ENCODE data around the gene BPI.
"Not testable (repeated sequence)": the region's sequence is repeated elsewhere in the genome, so short reads cannot be mapped to it uniquely, and the experiment has no call there.

BPI gene

DNA sequence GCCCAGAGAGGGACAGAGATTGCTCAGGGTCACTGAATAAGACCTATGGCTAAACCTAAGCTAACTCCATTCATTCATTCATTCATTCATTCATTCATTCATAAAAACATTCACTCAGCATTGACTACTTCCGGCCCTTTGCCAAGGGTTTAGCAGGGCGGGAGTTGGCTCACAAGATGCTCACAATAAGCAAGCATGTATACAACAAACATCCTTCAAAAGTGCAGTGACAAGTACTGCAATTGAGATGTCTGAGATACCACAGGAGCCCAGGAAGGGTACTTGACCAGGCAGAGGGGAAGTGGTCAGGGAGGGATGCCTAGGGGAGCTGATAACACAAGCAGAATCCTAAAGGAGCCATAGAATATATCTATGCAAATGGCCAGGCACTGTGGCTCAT lies 25.2 kb upstream of the BPI start:
- DNase-seq = no peak

DNA sequence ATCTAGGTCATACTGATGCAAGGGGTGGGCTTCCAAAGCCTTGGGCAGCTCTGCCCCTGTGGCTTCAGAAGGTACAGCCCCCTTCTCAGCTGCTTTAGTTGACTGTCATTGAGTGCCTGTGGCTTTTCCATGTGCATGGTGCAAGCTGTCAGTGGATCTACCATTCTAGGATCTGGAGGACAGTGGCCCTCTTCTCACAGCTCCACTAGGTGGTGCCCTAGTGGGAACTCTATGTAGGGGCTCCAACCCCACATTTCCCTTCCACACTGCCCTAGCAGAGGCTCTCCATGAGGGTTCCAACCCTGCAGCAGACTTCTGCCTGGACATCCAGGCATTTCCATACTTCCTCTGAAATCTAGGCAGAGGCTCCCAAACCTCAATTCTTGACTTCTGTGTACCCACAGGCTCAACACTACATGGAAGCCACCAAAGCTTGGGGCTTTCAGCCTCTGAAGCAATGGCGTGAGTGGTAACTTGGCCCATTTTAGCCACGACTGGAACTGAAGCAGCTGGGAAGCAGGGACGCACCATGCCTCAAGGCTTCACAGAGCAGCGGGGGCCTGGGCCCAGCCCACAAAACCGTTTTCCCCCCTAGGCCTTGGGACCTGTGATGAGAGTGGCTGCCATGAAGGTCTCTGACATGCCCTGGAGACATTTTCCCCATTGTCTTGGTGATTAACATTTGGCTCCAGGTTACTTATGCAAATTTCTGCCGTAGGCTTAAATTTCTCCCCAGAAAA lies 22.6 kb upstream of the BPI start:
- not testable (repeated sequence) for DNase-seq

DNA sequence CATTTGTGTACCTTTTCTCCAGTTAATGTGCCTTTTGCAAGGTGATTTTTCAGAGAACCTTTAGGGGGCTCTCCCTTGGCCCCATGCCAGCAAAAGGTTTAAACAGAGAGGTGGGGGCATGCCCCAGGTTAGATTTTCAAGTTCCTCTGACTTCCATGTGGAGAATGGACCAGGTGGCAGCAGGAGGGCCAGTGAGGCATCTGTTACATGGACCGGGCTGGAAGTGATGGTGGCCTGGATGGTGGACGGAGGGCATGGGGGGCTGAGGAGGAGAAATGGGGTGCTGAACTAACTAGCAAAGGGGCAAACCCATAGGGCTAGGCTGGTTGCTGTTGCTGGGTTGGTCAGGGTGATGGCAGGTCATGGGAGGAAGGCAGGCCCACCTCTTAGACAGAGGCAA lies 20.7 kb upstream of the BPI start:
- no peak for DNase-seq

DNA sequence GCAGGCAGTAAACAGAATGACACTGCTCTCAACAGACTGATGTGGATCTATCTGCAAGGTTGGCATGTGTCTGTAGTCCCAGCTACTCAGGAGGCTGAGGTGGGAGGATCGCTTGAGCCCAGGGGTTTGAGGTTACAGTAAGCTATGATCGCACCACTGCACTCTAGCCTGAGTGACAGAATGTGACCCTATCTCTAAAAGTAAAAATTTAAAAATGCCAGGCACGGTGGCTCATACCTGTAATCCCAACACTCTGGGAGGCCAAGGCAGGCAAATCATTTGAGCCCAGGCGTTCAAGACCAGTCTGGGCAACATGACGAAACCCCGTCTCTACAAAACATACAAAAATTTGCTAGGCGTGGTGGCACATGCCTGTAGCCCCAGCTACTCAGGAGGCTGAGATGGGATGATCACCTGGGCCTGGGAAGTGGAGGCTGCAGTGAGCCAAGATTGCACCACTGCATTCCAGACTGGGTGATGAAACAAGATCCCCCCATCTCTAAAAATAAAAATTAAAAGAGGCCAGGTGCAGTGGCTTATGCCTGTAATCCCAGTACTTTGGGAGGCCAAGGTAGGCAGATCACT lies 19.8 kb upstream of the BPI start:
- not testable (repeated sequence) for DNase-seq

DNA sequence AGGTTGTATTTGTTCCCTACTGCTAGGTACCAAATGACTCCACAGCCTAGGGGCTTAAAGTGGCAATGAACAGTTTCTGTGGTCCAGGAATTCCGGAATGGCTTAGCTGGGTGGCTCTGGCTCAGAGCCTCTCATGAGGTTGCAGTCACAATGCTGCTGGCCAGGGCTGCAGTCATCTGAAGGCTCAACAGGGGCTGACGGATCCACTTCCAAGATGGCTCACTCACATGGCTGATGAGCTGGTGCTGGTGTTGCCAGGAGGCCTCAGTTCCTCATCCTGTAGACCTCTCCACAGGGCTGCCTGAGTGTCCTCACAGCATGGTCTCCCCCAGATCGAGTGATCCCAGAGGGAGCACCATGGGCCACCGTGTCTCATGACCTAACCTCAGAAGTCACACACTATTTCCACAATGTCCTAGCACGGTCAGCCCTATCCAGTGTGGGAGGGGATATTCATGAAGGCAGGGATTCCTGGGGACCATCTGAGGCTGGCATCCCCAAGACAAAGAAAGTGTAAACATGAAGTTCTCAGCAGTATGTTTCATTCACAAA lies 19.0 kb upstream of the BPI start:
- DNase-seq = no peak

DNA sequence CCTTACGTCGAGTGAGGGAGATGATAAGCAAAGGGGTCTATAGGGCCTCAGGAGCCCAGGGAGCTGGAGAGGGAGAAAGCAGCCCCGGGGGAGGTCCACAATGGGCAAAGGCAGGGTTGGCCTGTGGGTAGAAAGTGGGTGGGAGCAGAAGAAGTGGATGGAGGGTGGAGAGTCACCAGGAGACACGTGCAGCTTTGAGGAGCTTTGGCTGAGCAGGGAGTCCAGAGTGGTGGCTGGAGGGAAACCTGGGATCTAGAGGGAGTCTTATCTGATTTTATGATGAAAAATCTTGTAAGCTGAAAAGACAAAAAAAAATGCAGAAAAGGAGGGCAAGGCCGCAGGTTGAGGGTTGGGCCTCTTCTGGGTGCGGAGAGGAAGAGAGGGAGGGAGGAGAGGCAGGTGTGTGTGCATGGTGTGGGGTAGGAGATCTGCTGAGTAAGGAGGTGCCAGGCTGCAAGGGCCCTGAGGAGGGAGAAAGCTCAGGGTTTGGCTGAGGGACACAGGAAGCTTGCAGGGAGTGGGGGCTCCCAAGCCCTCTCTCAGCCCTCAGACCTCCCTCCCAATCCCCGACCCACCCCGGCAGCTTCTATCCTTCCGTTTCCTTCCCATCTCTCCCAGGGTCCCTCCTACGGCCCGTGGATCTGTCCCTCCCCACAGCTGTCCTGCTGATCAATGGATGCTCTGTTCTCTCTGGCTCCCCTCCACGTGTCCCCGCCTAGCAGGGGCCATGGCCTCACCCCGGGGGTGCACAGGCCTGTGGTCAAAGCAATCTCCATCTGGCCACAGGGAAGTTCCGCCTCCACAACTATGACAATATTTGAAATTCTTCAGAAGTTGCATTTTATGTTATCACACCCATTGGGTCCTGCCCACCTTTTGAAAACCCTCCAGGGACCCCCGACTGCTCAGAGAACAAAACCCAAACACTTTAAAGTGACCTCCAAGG lies 17.1 kb upstream of the BPI start:
- no peak for DNase-seq

DNA sequence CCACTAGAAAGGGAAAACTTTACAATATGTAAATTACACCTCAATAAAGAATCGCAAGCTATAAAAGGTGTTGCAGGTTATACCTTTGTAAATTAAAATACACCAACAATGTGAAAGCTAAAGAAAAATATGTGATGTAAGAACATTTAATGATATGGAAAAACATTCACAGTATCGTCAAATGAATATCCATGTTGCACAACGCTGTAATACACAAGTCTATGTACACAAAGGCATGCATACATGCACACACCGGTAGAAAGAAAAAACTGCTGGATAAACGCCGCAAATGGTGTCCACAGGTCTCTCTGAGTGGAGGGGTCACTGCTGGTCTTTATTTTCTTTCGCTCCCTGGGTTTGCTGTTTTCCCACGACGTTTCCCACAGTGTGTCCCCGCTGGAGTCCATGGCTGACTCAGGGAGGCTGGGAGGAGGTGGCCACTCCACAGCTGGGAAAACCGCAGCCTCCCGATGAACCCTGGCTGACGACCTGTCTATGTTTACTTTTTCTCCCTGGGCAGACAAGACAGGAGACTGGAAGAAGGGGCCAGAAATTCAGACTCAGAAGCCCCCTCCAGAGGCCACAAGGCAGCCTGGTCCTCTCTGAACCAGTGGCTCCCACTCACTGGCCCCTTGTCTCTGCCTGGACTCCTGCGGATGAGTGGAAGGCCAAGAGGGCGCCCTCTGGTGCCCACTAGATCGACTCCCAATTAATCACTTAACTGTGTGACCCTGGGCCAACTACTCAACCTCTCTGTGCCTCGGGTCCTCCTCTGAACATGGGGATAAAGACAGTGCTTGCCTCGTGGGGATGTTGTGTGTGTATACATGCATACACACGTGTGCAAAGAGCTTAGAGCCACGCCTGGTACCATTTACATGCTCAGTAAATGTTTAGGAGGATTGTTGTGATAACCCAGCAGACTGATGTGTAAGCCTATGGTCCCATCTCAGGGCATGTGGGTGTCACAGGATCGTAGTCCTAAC lies 12.8 kb upstream of the BPI start:
- DNase-seq = peak; percentile 64

DNA sequence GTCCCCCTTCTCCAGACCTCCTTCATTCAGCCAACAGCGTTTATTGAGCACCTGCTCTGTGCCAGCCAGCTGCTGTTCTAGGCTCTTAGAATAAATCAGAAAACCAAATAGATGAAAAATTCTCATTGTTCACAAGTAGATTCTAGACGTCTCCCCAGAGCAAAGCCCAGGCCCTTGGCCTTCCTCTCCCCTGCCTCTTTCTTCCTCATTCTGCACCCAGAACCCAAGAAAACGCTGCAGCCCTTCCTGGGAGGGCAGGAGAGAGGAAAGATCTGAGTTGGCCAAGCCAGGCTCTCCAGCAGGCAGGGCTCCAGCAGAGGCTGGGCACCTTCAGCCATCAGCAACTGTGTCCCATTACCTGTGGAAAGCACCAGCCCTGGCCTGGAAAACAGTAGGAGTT lies 12.0 kb upstream of the BPI start:
- no peak for DNase-seq

DNA sequence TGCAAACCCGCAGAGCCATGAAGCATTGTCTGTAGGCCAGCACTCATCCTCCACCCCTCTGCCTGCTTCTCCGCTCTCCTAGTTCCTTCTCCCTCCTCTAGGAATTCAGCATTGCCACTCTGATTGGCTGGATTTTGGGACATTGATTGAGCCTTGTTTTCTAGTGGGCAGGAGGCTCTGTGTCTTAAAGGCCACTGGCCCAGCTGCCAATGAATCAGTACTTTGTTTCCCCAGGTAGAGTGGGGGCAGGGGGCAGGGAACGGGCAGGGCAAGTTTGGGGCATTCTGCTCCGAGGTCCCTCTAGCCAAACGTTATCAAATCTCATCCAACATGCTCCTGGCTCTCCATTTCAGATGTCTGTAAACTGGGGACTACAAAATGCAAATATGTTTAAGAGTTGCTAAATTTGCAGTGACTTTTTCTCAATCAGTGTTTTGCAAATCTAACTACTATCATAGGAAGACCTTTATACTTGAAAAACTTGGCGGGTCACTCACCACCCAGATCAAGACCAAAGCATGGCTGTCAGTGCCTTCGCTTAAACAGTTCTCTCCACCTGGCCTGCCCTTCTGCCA lies 10.4 kb upstream of the BPI start:
- no peak for DNase-seq

DNA sequence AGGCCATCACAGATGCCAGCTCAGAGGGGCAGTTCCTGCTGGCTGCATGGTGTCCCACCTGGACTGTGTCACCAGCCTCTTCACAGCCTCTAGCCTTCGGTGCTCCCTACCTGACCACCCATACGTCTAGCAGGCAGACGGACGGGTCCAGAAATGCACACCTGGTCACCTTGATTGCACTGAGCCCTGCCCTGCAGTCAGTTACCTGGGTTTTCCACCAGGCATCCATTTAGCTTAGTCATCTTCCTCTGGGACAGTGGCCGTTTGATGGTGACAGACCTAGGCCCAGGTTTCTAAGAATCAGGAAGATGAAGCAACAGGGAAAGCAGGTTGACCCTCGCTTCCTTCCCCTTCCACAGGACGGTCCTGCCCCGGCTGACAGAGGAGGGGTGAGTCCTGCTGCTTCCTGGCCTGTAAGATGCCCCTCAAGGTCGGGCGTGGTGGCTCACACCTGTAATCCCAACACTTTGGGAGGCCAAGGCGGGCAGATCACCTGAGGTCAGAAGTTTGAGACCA lies 9.8 kb upstream of the BPI start:
- no peak for DNase-seq

DNA sequence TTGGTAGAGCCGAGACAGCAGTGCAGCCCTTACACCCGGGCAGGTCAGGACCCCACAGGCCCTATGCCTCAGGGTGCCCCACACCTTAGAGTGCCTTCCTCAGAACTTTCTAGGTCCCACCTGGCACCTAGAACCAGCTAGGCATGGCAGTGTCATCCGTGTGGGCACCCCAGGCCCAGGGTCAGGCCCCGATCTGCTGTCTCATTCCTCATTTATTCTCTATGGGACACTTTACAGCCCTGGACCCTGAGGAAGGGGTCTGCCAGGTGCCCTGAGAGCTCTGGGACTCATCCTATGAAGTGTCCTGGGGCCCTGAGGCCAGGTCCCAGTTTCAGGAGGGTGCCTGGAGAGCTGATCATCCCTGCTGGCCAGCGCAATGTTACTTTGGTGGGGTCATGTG lies 8.1 kb upstream of the BPI start:
- no peak for DNase-seq

DNA sequence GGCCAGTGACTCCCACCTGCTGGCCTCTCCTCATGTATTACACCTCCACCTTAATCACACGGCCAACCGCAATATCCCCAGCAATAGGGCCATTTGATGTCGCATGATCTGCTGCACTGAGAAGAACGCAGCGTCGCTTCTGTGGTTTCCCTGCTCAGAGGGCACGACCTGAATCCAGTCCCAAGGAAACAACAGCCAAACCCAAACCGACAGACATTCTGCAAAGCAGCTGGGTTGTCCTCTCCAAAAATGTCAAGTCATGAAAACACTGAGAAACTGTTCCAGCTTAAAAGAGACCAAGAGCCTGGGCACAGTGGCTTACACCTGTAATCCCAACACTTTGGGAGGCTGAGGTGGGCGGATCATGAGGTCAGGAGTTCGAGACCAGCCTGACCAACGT lies 7.5 kb upstream of the BPI start:
- DNase-seq = no peak

DNA sequence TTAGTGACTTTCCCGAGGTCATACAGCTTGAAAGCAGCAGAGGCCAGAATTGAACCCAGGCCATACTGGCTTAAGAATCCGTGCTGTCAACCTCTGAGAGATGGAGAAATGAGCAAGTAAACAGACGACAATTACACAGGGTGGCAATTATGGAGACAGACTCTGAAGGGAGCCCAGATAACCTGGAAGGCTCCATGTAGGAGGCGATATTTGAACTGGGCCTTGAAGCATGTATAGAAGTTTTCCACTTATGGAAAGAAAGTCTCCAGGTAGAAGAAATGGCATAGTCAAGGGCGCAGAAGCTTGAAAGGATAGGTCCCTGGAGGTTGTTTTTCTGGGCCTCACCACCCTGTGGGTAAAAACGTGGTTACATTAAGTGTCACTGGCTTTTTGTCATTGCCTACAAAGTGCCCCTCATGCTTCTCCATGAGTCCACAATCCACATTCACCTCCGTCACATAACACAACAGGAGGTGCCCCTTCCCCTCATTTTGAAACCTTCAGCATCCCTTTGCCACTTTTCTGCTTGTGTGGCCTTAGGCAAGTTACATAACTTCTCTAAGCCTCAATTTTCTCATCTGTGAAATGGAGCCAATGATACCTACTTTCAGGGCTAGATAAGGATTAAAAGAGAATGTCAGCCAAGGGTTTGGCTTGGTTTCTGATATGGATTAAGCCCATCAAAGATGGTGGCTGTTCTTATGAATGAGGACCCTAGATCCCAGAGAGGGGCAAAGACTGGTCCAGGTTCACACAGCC lies 5.9 kb upstream of the BPI start:
- no peak for DNase-seq

DNA sequence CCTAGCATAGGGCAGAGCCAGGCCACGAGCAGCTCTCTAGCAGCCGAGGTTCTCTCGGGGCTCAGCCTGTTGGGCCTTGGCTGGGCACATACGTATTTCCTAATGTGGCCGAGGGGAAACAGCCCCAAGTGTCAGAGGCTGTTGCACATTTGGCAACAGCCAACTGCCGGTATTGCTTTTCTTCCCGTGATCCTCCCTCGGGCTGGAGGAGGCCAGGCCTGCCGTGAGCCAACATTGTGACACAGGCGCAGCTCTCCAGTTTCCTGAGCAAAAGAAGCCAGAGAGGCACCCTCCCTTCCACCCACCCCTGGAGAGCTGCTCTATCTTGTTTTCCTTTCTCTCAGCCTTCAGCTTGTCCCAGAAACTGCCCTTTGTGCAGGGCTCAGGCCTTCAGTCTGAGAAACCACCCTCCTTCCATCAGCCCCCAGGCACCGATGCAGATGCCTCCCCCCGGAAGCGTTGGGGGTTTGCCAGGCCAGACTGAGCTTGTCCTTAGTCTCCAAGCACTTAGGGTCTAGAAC lies 5.1 kb upstream of the BPI start:
- no peak for DNase-seq

DNA sequence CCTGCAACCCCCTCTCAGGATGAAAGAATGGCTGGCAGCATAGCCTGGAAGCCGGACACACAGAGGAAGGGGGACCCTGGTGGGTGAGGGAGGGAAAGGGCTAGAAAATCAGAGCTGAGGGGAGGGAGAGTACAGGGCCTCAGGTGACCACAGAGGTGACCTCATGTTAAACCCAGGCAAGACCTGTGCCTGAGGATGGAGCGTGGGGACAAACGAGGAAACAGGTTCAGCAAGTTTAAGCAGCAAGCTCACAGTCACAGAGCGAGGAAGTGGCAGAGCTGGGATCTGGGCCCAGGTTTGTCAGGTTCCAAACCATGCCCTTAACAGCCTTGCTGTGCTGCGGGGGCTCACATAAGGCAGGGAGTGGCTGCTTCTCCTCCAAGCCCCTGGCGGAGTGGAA lies 4.0 kb upstream of the BPI start:
- peak; percentile 79 for DNase-seq

DNA sequence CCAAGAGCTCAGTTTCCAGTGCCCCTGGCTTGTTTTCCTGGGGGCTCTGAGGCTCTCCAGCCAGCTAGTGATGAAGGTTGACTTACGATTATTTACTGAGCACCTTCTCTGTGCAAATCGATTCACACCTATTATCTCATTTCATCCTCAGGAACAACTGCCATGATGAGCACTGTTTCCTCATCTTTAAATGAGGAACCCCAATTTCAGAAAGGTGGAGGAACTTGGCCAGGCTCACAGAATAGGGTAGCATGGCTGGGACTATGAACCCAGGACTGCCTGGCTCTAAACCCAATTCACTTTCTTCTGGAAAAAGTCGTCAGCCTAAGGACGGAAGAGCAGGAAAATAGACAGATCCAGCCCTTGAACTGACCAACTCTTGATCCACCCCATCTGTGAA lies 3.5 kb upstream of the BPI start:
- DNase-seq = no peak

DNA sequence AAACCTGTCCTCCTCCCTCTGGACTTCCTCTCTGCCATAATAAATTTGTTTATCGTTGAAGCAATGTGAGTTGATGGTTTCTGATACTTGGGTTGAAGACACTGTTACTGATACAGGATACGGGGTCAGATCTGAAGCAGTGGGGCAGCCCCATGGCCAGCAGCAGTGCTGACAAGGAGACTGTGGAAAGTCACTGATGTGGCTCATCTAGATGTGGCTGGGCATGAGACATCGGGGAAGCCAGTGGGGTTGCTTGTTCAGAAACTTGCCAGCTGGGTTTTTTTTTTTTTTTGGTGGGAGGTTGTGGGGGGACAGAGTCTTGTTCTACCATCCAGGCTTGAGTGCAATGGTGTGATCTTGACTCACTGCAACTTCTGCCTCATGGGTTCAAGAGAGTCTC lies 2.6 kb upstream of the BPI start:
- no peak for DNase-seq

DNA sequence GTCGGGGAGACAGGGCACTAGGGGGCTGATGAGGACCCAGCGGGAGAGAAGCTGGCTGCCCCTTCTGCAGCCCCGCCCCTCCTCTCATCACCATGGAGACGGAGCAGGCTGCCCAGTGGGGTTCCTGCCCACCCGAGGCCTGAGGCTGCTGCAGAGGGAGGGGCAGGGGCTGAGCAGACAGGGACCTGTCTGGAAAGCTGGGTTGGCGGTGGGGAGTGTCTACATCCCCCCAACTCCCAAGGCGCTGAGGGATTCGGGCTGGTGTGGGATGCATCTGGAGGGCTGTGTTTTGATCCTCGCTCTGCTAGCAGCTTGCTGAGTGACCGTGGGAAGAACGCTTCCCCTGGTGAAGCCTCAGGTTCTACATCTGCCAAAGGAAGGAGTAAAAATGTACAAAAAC lies 1.2 kb upstream of the BPI start:
- no peak for DNase-seq

DNA sequence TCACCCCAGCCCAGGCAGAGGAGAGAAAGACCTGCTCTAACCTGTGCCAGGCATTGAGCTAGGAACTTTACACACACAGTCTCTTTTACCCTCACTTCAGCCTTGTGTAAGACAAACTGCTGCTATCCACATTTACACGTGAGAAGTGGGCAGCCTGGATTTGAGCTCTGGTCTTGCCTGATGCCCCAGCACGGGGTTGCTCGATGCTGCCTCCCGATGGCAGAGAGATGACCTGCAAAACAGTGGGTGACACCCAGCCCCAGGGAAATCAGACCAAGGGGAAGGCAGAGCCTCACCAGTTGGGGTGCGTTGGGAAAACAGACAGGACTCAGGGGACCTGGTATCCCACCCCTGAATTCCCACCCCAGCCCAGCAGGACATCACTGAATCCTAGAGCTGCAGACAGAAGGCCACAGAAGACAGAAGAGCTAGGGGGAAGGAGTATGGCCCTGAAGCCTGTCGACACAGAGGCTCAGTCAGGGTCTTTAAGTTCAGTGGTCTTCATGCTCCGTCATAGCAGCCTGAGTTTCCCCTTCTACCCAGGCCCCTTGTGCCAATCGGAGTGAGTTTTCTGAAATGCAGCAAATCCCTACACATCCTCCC lies 990 bp downstream of the BPI start:
- peak; percentile 52 for DNase-seq

DNA sequence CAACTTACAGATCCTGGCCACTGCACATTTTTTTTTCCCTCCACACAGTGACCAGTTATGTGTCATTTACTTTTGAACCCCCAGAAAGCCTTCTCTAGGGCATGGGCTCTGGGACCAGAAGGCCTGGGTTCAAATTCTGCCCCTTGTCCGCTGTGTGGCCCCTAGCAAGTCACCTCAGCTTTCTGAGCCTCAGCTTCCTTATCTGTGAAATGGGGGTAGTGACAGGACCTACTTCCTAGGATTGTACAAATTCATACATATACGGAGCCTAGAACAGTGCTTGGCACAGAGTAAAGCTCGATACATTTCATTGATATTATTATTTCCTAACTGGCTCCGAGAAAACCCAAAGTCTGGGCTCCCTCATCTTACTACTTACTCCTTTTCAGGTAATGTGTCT lies 1.6 kb downstream of the BPI start:
- no peak for DNase-seq
